ENCODE data around the gene HAUS7.

HAUS7 gene

GRCh38 chrX:153485396-153486080, 15.2 kb upstream of the HAUS7 start:
- in situ Hi-C loops (cut with HindIII; ENCODE audit: low pct_ligation_motif_present, low pct_unique_long_range_greater_than_20kb, low sequenced_read_pairs) = no loop called here

GRCh38 chrX:153482376-153483015, 12.1 kb upstream of the HAUS7 start:
- in situ Hi-C loops (cut with HindIII; ENCODE audit: low pct_ligation_motif_present, low pct_unique_long_range_greater_than_20kb, low sequenced_read_pairs) = no loop called here

More at GRCh38 chrX:153485396-153486080, 15.2 kb upstream of the HAUS7 start:
- no peak for DNase-seq

GRCh38 chrX:153481043-153481442, 10.7 kb upstream of the HAUS7 start:
- in situ Hi-C loops (cut with HindIII; ENCODE audit: low pct_ligation_motif_present, low pct_unique_long_range_greater_than_20kb, low sequenced_read_pairs) = no loop called here
- DNase-seq = no peak

More at GRCh38 chrX:153482376-153483015, 12.1 kb upstream of the HAUS7 start:
- DNase-seq = no peak

- DNase-seq = no peak
- in situ Hi-C loops (cut with HindIII; ENCODE audit: low pct_ligation_motif_present, low pct_unique_long_range_greater_than_20kb, low sequenced_read_pairs) = no loop called here
Measured at GRCh38 chrX:153478746-153479145, 8.4 kb upstream of the HAUS7 start.

GRCh38 chrX:153477901-153478300, 7.5 kb upstream of the HAUS7 start:
- in situ Hi-C loops (cut with HindIII; ENCODE audit: low pct_ligation_motif_present, low pct_unique_long_range_greater_than_20kb, low sequenced_read_pairs) = no loop called here
- no peak for DNase-seq

GRCh38 chrX:153477364-153477857, 7.0 kb upstream of the HAUS7 start:
- in situ Hi-C loops (cut with HindIII; ENCODE audit: low pct_ligation_motif_present, low pct_unique_long_range_greater_than_20kb, low sequenced_read_pairs) = no loop called here
- no peak for DNase-seq

- DNase-seq = no peak
- in situ Hi-C loops (cut with HindIII; ENCODE audit: low pct_ligation_motif_present, low pct_unique_long_range_greater_than_20kb, low sequenced_read_pairs) = no loop called here
Measured at GRCh38 chrX:153476666-153477363, 6.4 kb upstream of the HAUS7 start.

GRCh38 chrX:153475751-153476281, 5.4 kb upstream of the HAUS7 start:
- in situ Hi-C loops (cut with HindIII; ENCODE audit: low pct_ligation_motif_present, low pct_unique_long_range_greater_than_20kb, low sequenced_read_pairs) = no loop called here
- no peak for DNase-seq

GRCh38 chrX:153475271-153475670, 4.9 kb upstream of the HAUS7 start:
- in situ Hi-C loops (cut with HindIII; ENCODE audit: low pct_ligation_motif_present, low pct_unique_long_range_greater_than_20kb, low sequenced_read_pairs) = no loop called here
- no peak for DNase-seq

GRCh38 chrX:153474718-153475117, 4.3 kb upstream of the HAUS7 start:
- in situ Hi-C loops (cut with HindIII; ENCODE audit: low pct_ligation_motif_present, low pct_unique_long_range_greater_than_20kb, low sequenced_read_pairs) = no loop called here
- DNase-seq = peak; percentile 12

- no peak for DNase-seq
- in situ Hi-C loops (cut with HindIII; ENCODE audit: low pct_ligation_motif_present, low pct_unique_long_range_greater_than_20kb, low sequenced_read_pairs) = no loop called here
Measured at GRCh38 chrX:153474266-153474665, 3.9 kb upstream of the HAUS7 start.

GRCh38 chrX:153473126-153473525, 2.8 kb upstream of the HAUS7 start:
- no peak for DNase-seq
- in situ Hi-C loops (cut with HindIII; ENCODE audit: low pct_ligation_motif_present, low pct_unique_long_range_greater_than_20kb, low sequenced_read_pairs) = no loop called here

- in situ Hi-C loops (cut with HindIII; ENCODE audit: low pct_ligation_motif_present, low pct_unique_long_range_greater_than_20kb, low sequenced_read_pairs) = no loop called here
- DNase-seq = no peak
Measured at GRCh38 chrX:153471663-153472280, 1.4 kb upstream of the HAUS7 start.

- peak; percentile 24 for DNase-seq
- in situ Hi-C loops (cut with HindIII; ENCODE audit: low pct_ligation_motif_present, low pct_unique_long_range_greater_than_20kb, low sequenced_read_pairs) = no loop called here
Measured at GRCh38 chrX:153469811-153470410, 465 bp downstream of the HAUS7 start.

- in situ Hi-C loops (cut with HindIII; ENCODE audit: low pct_ligation_motif_present, low pct_unique_long_range_greater_than_20kb, low sequenced_read_pairs) = no loop called here
- DNase-seq = no peak
Measured at GRCh38 chrX:153468008-153468580, 2.3 kb downstream of the HAUS7 start.

GRCh38 chrX:153465691-153466380, 4.5 kb downstream of the HAUS7 start:
- in situ Hi-C loops (cut with HindIII; ENCODE audit: low pct_ligation_motif_present, low pct_unique_long_range_greater_than_20kb, low sequenced_read_pairs) = no loop called here
- DNase-seq = no peak

- in situ Hi-C loops (cut with HindIII; ENCODE audit: low pct_ligation_motif_present, low pct_unique_long_range_greater_than_20kb, low sequenced_read_pairs) = no loop called here
- no peak for DNase-seq
Measured at GRCh38 chrX:153464116-153464515, 6.3 kb downstream of the HAUS7 start.

GRCh38 chrX:153463556-153463955, 6.8 kb downstream of the HAUS7 start:
- in situ Hi-C loops (cut with HindIII; ENCODE audit: low pct_ligation_motif_present, low pct_unique_long_range_greater_than_20kb, low sequenced_read_pairs) = no loop called here
- DNase-seq = no peak
